ENCODE data around the gene HS3ST4. TPM values are rescaled to one million over a fixed set of nuclear protein-coding genes. Genes with fewer than 3 reads are reported as not detected.

HS3ST4 gene
- total and polyA plus RNA-seq, 2 donors (not counting 3 experiments of a cell fraction or from before 2014, with no cell fraction given): not detected

DNA sequence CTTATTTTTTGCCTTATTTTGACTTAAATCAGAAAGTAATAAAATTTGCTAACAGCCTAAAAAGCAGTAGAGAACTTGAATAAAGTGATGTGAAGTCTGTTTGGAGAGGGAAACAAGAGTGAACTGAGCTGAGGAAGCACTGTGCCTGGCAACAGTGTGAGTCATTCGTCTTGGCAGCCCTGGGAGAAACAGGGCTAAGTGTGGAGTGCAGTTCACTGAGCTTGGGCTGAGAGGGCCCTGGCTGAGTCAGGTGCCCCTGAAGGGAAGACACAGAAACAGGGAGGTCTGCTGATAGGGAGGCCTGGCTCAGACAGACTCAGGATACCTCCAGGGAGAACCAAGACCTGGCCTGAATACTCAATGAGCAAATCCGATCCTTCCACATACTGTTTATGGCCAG, 132.1 kb downstream of the HS3ST4 start:
- BruUV-seq (replicated peaks): no TSS peak
- ChIA-PET POLR2A (no interaction called here), CTCF (no interaction called here)
- no peak overlapping the region for H3K4me2 ChIP-seq (ENCODE audit: insufficient read depth, low read length)
- FAIRE-seq (no peak), DNase-seq (ENCODE audit: low read depth, low spot score) (no peak)
- dilution Hi-C loops (cut with MboI; ENCODE audit: extremely low pct_ligation_motif_present, low sequenced_read_pairs): no loop called here
- no peaks in the 10 kb centered on the region for H3K9me1 ChIP-seq (replicated peaks; ENCODE audit: control insufficient read depth, extremely low read depth, insufficient read depth, low read length)
- H2AFZ ChIP-seq (ENCODE audit: low read depth, low read length): no peak overlapping the region
- H3K4me1 ChIP-seq (ENCODE audit: control insufficient read depth, extremely low read depth, insufficient read depth, low read length): no peaks in the 10 kb centered on the region
- no peak overlapping the region for H3K27ac ChIP-seq (ENCODE audit: insufficient read depth, low read depth, low read length)
- no peaks in the 10 kb centered on the region for H4K20me1 ChIP-seq (replicated peaks; ENCODE audit: control insufficient read depth, extremely low read depth, insufficient read depth, low read length)
- H3K9ac ChIP-seq (replicated peaks; ENCODE audit: extremely low read depth, insufficient read depth, low read length): no peak overlapping the region
- TF ChIP-seq POLR2A (IDR thresholded peaks at IDR 0.05; ENCODE audit: low read depth, low read length) (no peak), EZH2 (IDR thresholded peaks at IDR 0.05; ENCODE audit: borderline replicate concordance, low read depth, low read length, severe bottlenecking) (no peak), FOS (IDR thresholded peaks at IDR 0.05; ENCODE audit: borderline replicate concordance, insufficient read depth, low read length) (no peak), MYC (IDR thresholded peaks at IDR 0.05; ENCODE audit: low read depth, low read length) (no peak), JUN (IDR thresholded peaks at IDR 0.05; ENCODE audit: borderline replicate concordance, insufficient read depth, insufficient read length, low read depth) (no peak), GATA2 (IDR thresholded peaks at IDR 0.05; ENCODE audit: insufficient read depth, insufficient read length, low read depth, low read length) (no peak), POLR2AphosphoS5 (IDR thresholded peaks at IDR 0.05; ENCODE audit: insufficient read depth, low read depth, low read length) (no peak)
- TF ChIP-seq, protein P1, sequence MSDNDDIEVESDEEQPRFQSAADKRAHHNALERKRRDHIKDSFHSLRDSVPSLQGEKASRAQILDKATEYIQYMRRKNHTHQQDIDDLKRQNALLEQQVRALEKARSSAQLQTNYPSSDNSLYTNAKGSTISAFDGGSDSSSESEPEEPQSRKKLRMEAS (IDR thresholded peaks at IDR 0.05; ENCODE audit: insufficient read depth, insufficient read length): no peak
- TF ChIP-seq, protein P2, sequence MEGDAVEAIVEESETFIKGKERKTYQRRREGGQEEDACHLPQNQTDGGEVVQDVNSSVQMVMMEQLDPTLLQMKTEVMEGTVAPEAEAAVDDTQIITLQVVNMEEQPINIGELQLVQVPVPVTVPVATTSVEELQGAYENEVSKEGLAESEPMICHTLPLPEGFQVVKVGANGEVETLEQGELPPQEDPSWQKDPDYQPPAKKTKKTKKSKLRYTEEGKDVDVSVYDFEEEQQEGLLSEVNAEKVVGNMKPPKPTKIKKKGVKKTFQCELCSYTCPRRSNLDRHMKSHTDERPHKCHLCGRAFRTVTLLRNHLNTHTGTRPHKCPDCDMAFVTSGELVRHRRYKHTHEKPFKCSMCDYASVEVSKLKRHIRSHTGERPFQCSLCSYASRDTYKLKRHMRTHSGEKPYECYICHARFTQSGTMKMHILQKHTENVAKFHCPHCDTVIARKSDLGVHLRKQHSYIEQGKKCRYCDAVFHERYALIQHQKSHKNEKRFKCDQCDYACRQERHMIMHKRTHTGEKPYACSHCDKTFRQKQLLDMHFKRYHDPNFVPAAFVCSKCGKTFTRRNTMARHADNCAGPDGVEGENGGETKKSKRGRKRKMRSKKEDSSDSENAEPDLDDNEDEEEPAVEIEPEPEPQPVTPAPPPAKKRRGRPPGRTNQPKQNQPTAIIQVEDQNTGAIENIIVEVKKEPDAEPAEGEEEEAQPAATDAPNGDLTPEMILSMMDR (IDR thresholded peaks at IDR 0.05; ENCODE audit: extremely low read depth in 1 of 2, insufficient read depth in 1 of 2, low read depth in 1 of 2, low read length in 2 of 2): no peak
- no peaks in the 10 kb centered on the region for H3K36me3 ChIP-seq (ENCODE audit: control insufficient read depth in 2 of 2, extremely low read depth in 1 of 2, insufficient read depth in 2 of 2, low read length in 2 of 2)
- H3K27me3 ChIP-seq (ENCODE audit: control insufficient read depth in 2 of 2, insufficient read depth in 2 of 2, low read length in 2 of 2): no peaks in the 10 kb centered on the region
- no peaks in the 10 kb centered on the region for H3K9me3 ChIP-seq (replicated peaks; ENCODE audit: control insufficient read depth, insufficient read depth, low read length)
- no peak overlapping the region for H3K4me3 ChIP-seq (replicated peaks in 1 of 3; ENCODE audit: insufficient read depth in 1 of 3, low read depth in 1 of 3, low read length in 3 of 3)
- H3K79me2 ChIP-seq (ENCODE audit: control insufficient read depth, insufficient read depth, low read length): no peaks in the 10 kb centered on the region
- intact Hi-C loops (cut with micrococcal nuclease): no loop called here

Measured in endothelial cell of umbilical vein (primary cell).